Vagina (tissue), 2 donors: ENCODE results near the gene LDLRAD3. TPM values are rescaled to one million over a fixed set of nuclear protein-coding genes. Genes with fewer than 3 reads are reported as not detected.
"Not testable (repeated sequence)": the region's sequence is repeated elsewhere in the genome, so short reads cannot be mapped to it uniquely, and the experiment has no call there.

Experiments used
- DNase-seq, 2 donors: peaks; one replicate each; pipeline ENCODE4 v3.0.0-alpha.2; 2017; ENCODE audit errors: extremely low spot score in 2 of 2
- H3K27ac ChIP-seq: fragments of 200-600 bp; sonication (generic); one replicate; pipeline ENCODE4 v1.5.1; 2019
- H3K27me3 ChIP-seq: fragments of 200-600 bp; sonication (generic); one replicate; pipeline ENCODE4 v1.5.1; 2019
- H3K36me3 ChIP-seq, 2 donors: fragments of 200-600 bp; sonication (generic); one replicate each; pipeline ENCODE4 v1.5.1; 2017 to 2019
- H3K4me1 ChIP-seq: fragments of 200-600 bp; sonication (generic); one replicate; pipeline ENCODE4 v1.5.1; 2019
- H3K4me3 ChIP-seq, 2 donors: fragments of 200-600 bp; sonication (generic); 1 replicate in 1 of 2; 2 replicates in 1 of 2; pipeline ENCODE4 v1.5.1; 2016 to 2019
- H3K9me3 ChIP-seq: fragments of 200-600 bp; sonication (generic); one replicate; pipeline ENCODE4 v1.5.1; 2019
- CTCF ChIP-seq, 3 experiments: fragments of 450-650 bp in 2 of 3; fragments of 200-600 bp in 1 of 3; sonication (generic) in 1 of 3; IDR thresholded peaks; one replicate each; pipeline ENCODE4 v1.5.1; 2017 to 2019; ENCODE audit warnings: antibody characterized with exemption in 3 of 3, mild to moderate bottlenecking in 2 of 3, moderate library complexity in 2 of 3
- POLR2A ChIP-seq, 2 donors: fragments of 450-650 bp; IDR thresholded peaks; one replicate each; pipeline ENCODE4 v1.6.1; 2017; ENCODE audit warnings: antibody characterized with exemption in 2 of 2, mild to moderate bottlenecking in 2 of 2, moderate library complexity in 2 of 2
- POLR2AphosphoS5 ChIP-seq, 2 donors: sonication (generic); formaldehyde crosslinking; IDR thresholded peaks; one replicate each; pipeline ENCODE4 v1.9.0; 2017; ENCODE audit warnings: antibody characterized with exemption in 2 of 2, mild to moderate bottlenecking in 2 of 2, low read depth in 1 of 2; ENCODE audit not compliant: insufficient read depth in 1 of 2
- intact Hi-C: fragments of 100-400 bp; cut with DNase I; formaldehyde crosslinking; loops from one replicate; pipeline ENCODE4 v1.15.1; 2023
- total RNA-seq: library from RNA; depleted of rRNA; stranded (reverse); fragments of >200 nt; gene quantifications from one replicate; pipeline ENCODE4 v1.2.3, GENCODE V29; 2016

LDLRAD3 gene
- total RNA-seq, 1 donor from 2014 or later, result 34.4 TPM

- H3K9me3 ChIP-seq, result no peaks in the 10 kb centered on the region
- H3K4me3 ChIP-seq, result no peak overlapping the region
- no peak overlapping the region for H3K27ac ChIP-seq
- H3K4me1 ChIP-seq, result peaks cover 56% of the 10 kb centered on the region
- no peak for DNase-seq
- no peaks in the 10 kb centered on the region for H3K36me3 ChIP-seq
- no peaks in the 10 kb centered on the region for H3K27me3 ChIP-seq
- intact Hi-C loops, result no loop called here
- TF ChIP-seq POLR2A (IDR thresholded peaks at IDR 0.05), result no peak
- no peak for TF ChIP-seq CTCF (IDR thresholded peaks at IDR 0.05)
- TF ChIP-seq POLR2AphosphoS5 (IDR thresholded peaks at IDR 0.05; ENCODE audit: insufficient read depth in 1 of 2, low read depth in 1 of 2), result no peak
Measured at GRCh38 chr11:36010010-36010740, 66.3 kb downstream of the LDLRAD3 start.

GRCh38 chr11:36011574-36011973 lies 67.7 kb downstream of the LDLRAD3 start:
- TF ChIP-seq CTCF (IDR thresholded peaks at IDR 0.05), result no peak
- no peak for TF ChIP-seq POLR2A (IDR thresholded peaks at IDR 0.05)
- no peak for TF ChIP-seq POLR2AphosphoS5 (IDR thresholded peaks at IDR 0.05; ENCODE audit: insufficient read depth in 1 of 2, low read depth in 1 of 2)
- intact Hi-C loops, result no loop called here
- Histone ChIP-seq H3K4me3 (no peak overlapping the region), H3K27me3 (no peaks in the 10 kb centered on the region), H3K9me3 (no peaks in the 10 kb centered on the region), H3K4me1 (peaks cover 64% of the 10 kb centered on the region), H3K36me3 (no peaks in the 10 kb centered on the region), H3K27ac (no peak overlapping the region)
- no peak for DNase-seq

GRCh38 chr11:36012455-36012854 lies 68.6 kb downstream of the LDLRAD3 start:
- no peak for DNase-seq
- intact Hi-C loops, result no loop called here
- Histone ChIP-seq H3K27me3 (no peaks in the 10 kb centered on the region), H3K4me3 (no peak overlapping the region), H3K9me3 (no peaks in the 10 kb centered on the region), H3K4me1 (peaks cover 56% of the 10 kb centered on the region), H3K36me3 (no peaks in the 10 kb centered on the region), H3K27ac (no peak overlapping the region)
- TF ChIP-seq POLR2AphosphoS5 (IDR thresholded peaks at IDR 0.05; ENCODE audit: insufficient read depth in 1 of 2, low read depth in 1 of 2) (no peak), CTCF (IDR thresholded peaks at IDR 0.05) (no peak), POLR2A (IDR thresholded peaks at IDR 0.05) (no peak)

- Histone ChIP-seq H3K27ac (no peak overlapping the region), H3K27me3 (no peaks in the 10 kb centered on the region), H3K36me3 (no peaks in the 10 kb centered on the region), H3K9me3 (no peaks in the 10 kb centered on the region), H3K4me3 (no peak overlapping the region), H3K4me1 (peaks cover 51% of the 10 kb centered on the region)
- intact Hi-C loops, result no loop called here
- no peak for DNase-seq
- TF ChIP-seq POLR2AphosphoS5 (IDR thresholded peaks at IDR 0.05; ENCODE audit: insufficient read depth in 1 of 2, low read depth in 1 of 2) (no peak), POLR2A (IDR thresholded peaks at IDR 0.05) (no peak)
Measured at GRCh38 chr11:36012979-36013378, 69.1 kb downstream of the LDLRAD3 start.

GRCh38 chr11:36013446-36013845 lies 69.6 kb downstream of the LDLRAD3 start:
- intact Hi-C loops, DNase-seq, H3K27ac ChIP-seq, H3K27me3 ChIP-seq, H3K4me3 ChIP-seq, H3K36me3 ChIP-seq, H3K9me3 ChIP-seq: not testable (repeated sequence)
- peaks cover 46% of the 10 kb centered on the region for H3K4me1 ChIP-seq
